ENCODE results near the gene RNLS.

DNA sequence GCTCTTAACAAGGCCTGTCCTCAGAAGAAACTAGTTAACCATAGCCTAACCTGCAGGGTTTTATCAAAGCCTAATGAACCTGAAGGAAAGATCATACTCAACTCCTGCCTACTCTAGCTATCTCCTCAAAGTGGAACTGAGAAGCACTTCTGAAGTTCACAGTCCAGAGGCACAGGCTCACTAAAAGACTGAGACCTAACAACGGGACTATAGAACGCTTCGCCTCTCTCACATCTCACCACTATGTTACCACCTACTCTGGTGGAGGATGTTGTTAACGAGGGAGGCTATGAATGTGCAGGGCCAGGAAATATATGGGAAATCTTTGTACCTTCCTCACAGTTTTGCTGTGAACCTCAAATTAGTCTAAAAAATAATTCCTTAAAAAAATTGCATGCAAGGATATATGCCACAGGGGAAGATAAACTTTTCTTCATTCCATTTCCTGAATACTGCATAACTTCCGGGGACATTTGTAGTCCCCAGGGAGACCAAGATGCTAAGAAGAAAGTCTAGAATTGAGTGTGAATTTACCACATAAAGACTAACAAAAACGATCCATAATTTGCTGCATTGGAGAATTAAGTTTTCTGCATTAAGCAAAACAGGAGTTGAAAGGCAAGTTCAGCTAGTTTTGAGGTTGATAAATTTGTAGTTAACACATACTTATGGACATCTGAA lies 25.1 kb upstream of the RNLS start:
- TF ChIP-seq, protein P1, sequence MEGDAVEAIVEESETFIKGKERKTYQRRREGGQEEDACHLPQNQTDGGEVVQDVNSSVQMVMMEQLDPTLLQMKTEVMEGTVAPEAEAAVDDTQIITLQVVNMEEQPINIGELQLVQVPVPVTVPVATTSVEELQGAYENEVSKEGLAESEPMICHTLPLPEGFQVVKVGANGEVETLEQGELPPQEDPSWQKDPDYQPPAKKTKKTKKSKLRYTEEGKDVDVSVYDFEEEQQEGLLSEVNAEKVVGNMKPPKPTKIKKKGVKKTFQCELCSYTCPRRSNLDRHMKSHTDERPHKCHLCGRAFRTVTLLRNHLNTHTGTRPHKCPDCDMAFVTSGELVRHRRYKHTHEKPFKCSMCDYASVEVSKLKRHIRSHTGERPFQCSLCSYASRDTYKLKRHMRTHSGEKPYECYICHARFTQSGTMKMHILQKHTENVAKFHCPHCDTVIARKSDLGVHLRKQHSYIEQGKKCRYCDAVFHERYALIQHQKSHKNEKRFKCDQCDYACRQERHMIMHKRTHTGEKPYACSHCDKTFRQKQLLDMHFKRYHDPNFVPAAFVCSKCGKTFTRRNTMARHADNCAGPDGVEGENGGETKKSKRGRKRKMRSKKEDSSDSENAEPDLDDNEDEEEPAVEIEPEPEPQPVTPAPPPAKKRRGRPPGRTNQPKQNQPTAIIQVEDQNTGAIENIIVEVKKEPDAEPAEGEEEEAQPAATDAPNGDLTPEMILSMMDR (conservative IDR thresholded peaks at IDR 0.05; ENCODE audit: low read length): no peak
- TF ChIP-seq EZH2phosphoT487 (IDR thresholded peaks at IDR 0.05; ENCODE audit: borderline replicate concordance, low read depth, low read length): no peak

All from OCI-LY7 (cell line).